GM12878 (cell line): Measurements from ENCODE around the gene UACA. TPM values are rescaled to one million over a fixed set of nuclear protein-coding genes. Genes with fewer than 3 reads are reported as not detected.

Experiments used
- ATAC-seq: fragments of 200-7000 bp; cut with Tn5 transposase; 3 replicates; pipeline ENCODE4 v1.9.1; 2020; ENCODE audit warnings: mild to moderate bottlenecking, moderate library complexity
- BruUV-seq: library from RNA; stranded (reverse); fragments of 400-500 nt; replicated peaks from 2 replicates; lab custom pipeline; 2021; lab: Mats Ljungman, UMichigan
- CTCF ChIA-PET: fragments of 300-600 bp; sonication (Branson Sonifier 250); formaldehyde crosslinking; extraction: SDS; loops from one replicate; lab custom pipeline; 2021; ENCODE audit warnings: inconsistent platforms; lab: Yijun Ruan, JAX
- POLR2A ChIA-PET: fragments of 350-600 bp; formaldehyde crosslinking; extraction: SDS; loops from one replicate; lab custom pipeline; 2021; ENCODE audit warnings: inconsistent platforms; lab: Charles Lee
- RAD21 ChIA-PET: fragments of 300-600 bp; sonication (Branson Sonifier 250); formaldehyde crosslinking; loops from one replicate; lab custom pipeline; 2023; ENCODE audit warnings: antibody characterized with exemption; ENCODE audit not compliant: unreplicated experiment; lab: Charles Lee
- SMC1A ChIA-PET: fragments of 300-600 bp; sonication (Branson Sonifier 250); formaldehyde crosslinking; loops from one replicate; lab custom pipeline; 2023; ENCODE audit not compliant: unreplicated experiment, uncharacterized antibody; lab: Charles Lee
- DNase-seq: peaks from one replicate; pipeline ENCODE4 v3.0.0-alpha.2; 2011; ENCODE audit warnings: low read depth, low spot score
- FAIRE-seq: peaks from 3 replicates; lab custom pipeline; 2011; peaks lifted over from hg19 to GRCh38; lab: Jason Lieb, UNC
- H2AFZ ChIP-seq: 2 replicates; pipeline ENCODE4 v1.6.0; 2011; ENCODE audit warnings: low read depth, low read length, control low read depth; ENCODE audit not compliant: control insufficient read depth
- H3K27ac ChIP-seq: 2 replicates; pipeline ENCODE4 v1.5.1; 2011; ENCODE audit warnings: control low read depth; ENCODE audit not compliant: control insufficient read depth, insufficient read depth
- H3K27me3 ChIP-seq, 2 experiments: replicated peaks in 1 of 2; 2 replicates each; pipeline versions ENCODE4 v1.6.0 to v1.6.1; 2011; ENCODE audit warnings: low read length in 1 of 2; ENCODE audit not compliant: control insufficient read depth in 2 of 2, insufficient read depth in 2 of 2
- H3K36me3 ChIP-seq, 2 experiments: 2 replicates each; pipeline ENCODE4 v1.5.1; 2011; ENCODE audit warnings: low read length in 1 of 2; ENCODE audit not compliant: control insufficient read depth in 2 of 2, insufficient read depth in 2 of 2
- H3K4me1 ChIP-seq: 2 replicates; pipeline ENCODE4 v1.6.1; 2011; ENCODE audit warnings: mild to moderate bottlenecking, low read length, moderate library complexity, mixed read lengths; ENCODE audit not compliant: control insufficient read depth, insufficient read depth
- H3K4me2 ChIP-seq: 2 replicates; pipeline ENCODE4 v1.6.0; 2011; ENCODE audit warnings: control low read depth; ENCODE audit not compliant: control insufficient read depth, insufficient read depth
- H3K4me3 ChIP-seq: fragments of 200-600 bp; sonication (generic); 2 replicates; pipeline ENCODE4 v1.5.1; 2016
- H3K79me2 ChIP-seq: 2 replicates; pipeline ENCODE4 v1.6.0; 2011; ENCODE audit warnings: low read length; ENCODE audit not compliant: control insufficient read depth, insufficient read depth
- H3K9ac ChIP-seq: 2 replicates; pipeline ENCODE4 v1.8.0; 2011; ENCODE audit warnings: low read length, control low read depth, mixed read lengths; ENCODE audit not compliant: control insufficient read depth, insufficient read depth
- H3K9me3 ChIP-seq: replicated peaks from 3 replicates; pipeline ENCODE4 v1.5.1; 2011; ENCODE audit warnings: mild to moderate bottlenecking, low read length; ENCODE audit not compliant: control insufficient read depth, insufficient read depth
- H4K20me1 ChIP-seq: 2 replicates; pipeline ENCODE4 v1.6.0; 2011; ENCODE audit not compliant: control insufficient read depth, insufficient read depth
- CBX3 ChIP-seq: fragments of 200-600 bp; sonication (generic); IDR thresholded peaks from 2 replicates; pipeline ENCODE4 v1.6.1; 2016; ENCODE audit warnings: low read depth, borderline replicate concordance
- GATAD2B ChIP-seq: fragments of 450-650 bp; conservative IDR thresholded peaks from 2 replicates; pipeline ENCODE4 v1.6.1; 2017; ENCODE audit warnings: low read depth, mild to moderate bottlenecking, moderate library complexity
- LARP7 ChIP-seq: fragments of 450-650 bp; IDR thresholded peaks from 2 replicates; pipeline ENCODE4 v1.6.1; 2017; ENCODE audit warnings: mild to moderate bottlenecking
- NR2C1 ChIP-seq: fragments of 450-650 bp; IDR thresholded peaks from 2 replicates; pipeline ENCODE4 v1.6.1; 2017; ENCODE audit warnings: antibody characterized with exemption, mild to moderate bottlenecking, moderate library complexity
- RUNX3 ChIP-seq: IDR thresholded peaks from 2 replicates; pipeline ENCODE4 v1.6.1; 2012; ENCODE audit warnings: low read length, inconsistent platforms
- TAF1 ChIP-seq: IDR thresholded peaks from 2 replicates; pipeline ENCODE4 v1.6.1; 2011; ENCODE audit warnings: mild to moderate bottlenecking, low read depth, low read length, borderline replicate concordance
- WGBS: methylation state at CpG from one replicate; pipeline ENCODE4 v1.1.6; 2016; ENCODE audit warnings: low lambda C conversion rate; ENCODE audit not compliant: insufficient replicate concordance, insufficient coverage; ENCODE audit errors: missing lambda C conversion rate; 5-methylcytosine and 5-hydroxymethylcytosine counted together
- in situ Hi-C: fragments of 300-500 bp; cut with MboI; formaldehyde crosslinking; loops from 9 replicates; pipeline ENCODE4 v1.14.3; 2018; ENCODE audit warnings: mixed read lengths
- intact Hi-C: fragments of 100-400 bp; cut with micrococcal nuclease; formaldehyde crosslinking; loops from one replicate; pipeline ENCODE4 v1.14.2; 2022; ENCODE audit not compliant: unreplicated experiment
- polyA plus RNA-seq, 11 experiments: library from polyadenylated mRNA; depleted of rRNA in 4 of 11; unstranded in 6 of 11; stranded (reverse) in 5 of 11; fragments of >200 nt; fragmentation: Nextera tagmentation in 4 of 11; fragmentation: Illumina TruSeq in 1 of 11; extraction: Ambion mirVana in 4 of 11; extraction: Trizol in 1 of 11; gene quantifications; 1 replicate in 1 of 11; 2 replicates in 10 of 11; pipeline versions ENCODE4 v1.2.1 to v1.2.3, GENCODE V29; 2011 to 2016; ENCODE audit warnings: inconsistent platforms in 2 of 11, missing spikeins in 2 of 11, low read depth in 1 of 11
- total RNA-seq, 4 experiments: library from RNA; depleted of rRNA in 3 of 4; stranded (reverse); fragments of >200 nt in 3 of 4; fragmentation: Illumina TruSeq in 1 of 4; extraction: Trizol in 1 of 4; gene quantifications; 2 replicates each; pipeline versions ENCODE4 v1.2.1 to v1.2.3, GENCODE V29; 2013 to 2021
- TF ChIP-seq, protein P1 (sequence below): IDR thresholded peaks from 2 replicates; pipeline ENCODE4 v1.6.1; 2011; ENCODE audit warnings: low read depth, low read length, improper control_type of control experiment, borderline replicate concordance
- TF ChIP-seq, protein P2 (sequence below): fragments of 450-650 bp; formaldehyde crosslinking; IDR thresholded peaks from 2 replicates; pipeline ENCODE4 v1.4.0; 2022; ENCODE audit warnings: mild to moderate bottlenecking, moderate library complexity
- TF ChIP-seq, protein P3 (sequence below): IDR thresholded peaks from 2 replicates; pipeline ENCODE4 v1.6.1; 2011; ENCODE audit warnings: mild to moderate bottlenecking, low read depth, low read length, moderate library complexity; ENCODE audit not compliant: insufficient replicate concordance

Gene UACA
- total and polyA plus RNA-seq, 10 of the 15 experiments (the other 5 are each of a cell fraction or from before 2014, with no cell fraction given): 0.30 to 4.0 (median 2.0) TPM

DNA sequence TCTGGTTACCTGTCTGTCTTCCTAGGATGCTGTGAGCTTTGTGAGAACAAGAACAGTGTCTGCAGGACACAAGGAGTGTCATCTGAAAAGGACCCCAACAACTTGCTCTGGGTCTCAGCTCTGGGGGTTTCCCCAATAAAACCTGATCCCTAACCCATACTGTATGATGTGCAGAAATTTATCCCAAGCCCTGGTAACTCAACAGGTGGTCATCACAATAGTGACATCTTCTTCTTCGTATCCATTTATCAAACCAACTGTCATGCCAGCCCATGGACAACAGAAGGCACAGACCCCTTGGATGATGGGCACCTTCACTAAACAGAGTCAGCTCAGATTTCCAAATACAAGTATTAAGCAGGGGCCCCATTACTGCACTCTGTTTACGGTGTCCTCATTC lies 127.5 kb downstream of the UACA start:
- RAD21 ChIA-PET: no interaction called here
- no peaks in the 10 kb centered on the region for H3K9me3 ChIP-seq
- CTCF ChIA-PET: interaction anchor here (0.6 kb wide), 1 partner anchor 1849 kb away, joined by 3 read pairs; no protein-coding TSS in a partner anchor
- H3K4me2 ChIP-seq: no peak overlapping the region
- SMC1A ChIA-PET: no interaction called here
- H3K79me2 ChIP-seq: no peaks in the 10 kb centered on the region
- H3K4me3 ChIP-seq: no peak overlapping the region
- H3K9ac ChIP-seq: no peak overlapping the region
- peaks cover 0 to 4% of the 10 kb centered on the region in 2 experiments; a peak in 2 of 4 replicates for H3K27me3 ChIP-seq
- H4K20me1 ChIP-seq: no peaks in the 10 kb centered on the region
- no peak overlapping the region for H2AFZ ChIP-seq
- POLR2A ChIA-PET: no interaction called here
- no peak overlapping the region for H3K27ac ChIP-seq
- DNase-seq (no peak), FAIRE-seq (no peak), ATAC-seq (no peak)
- BruUV-seq: no TSS peak
- WGBS: 72% methylated on average over 2 of the region's 2 CpGs
- TF ChIP-seq, protein P1, sequence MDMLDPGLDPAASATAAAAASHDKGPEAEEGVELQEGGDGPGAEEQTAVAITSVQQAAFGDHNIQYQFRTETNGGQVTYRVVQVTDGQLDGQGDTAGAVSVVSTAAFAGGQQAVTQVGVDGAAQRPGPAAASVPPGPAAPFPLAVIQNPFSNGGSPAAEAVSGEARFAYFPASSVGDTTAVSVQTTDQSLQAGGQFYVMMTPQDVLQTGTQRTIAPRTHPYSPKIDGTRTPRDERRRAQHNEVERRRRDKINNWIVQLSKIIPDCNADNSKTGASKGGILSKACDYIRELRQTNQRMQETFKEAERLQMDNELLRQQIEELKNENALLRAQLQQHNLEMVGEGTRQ: no peak
- TF ChIP-seq GATAD2B (no peak), NR2C1 (no peak), TAF1 (no peak), RUNX3 (no peak), CBX3 (no peak), LARP7 (no peak)
- TF ChIP-seq, protein P2, sequence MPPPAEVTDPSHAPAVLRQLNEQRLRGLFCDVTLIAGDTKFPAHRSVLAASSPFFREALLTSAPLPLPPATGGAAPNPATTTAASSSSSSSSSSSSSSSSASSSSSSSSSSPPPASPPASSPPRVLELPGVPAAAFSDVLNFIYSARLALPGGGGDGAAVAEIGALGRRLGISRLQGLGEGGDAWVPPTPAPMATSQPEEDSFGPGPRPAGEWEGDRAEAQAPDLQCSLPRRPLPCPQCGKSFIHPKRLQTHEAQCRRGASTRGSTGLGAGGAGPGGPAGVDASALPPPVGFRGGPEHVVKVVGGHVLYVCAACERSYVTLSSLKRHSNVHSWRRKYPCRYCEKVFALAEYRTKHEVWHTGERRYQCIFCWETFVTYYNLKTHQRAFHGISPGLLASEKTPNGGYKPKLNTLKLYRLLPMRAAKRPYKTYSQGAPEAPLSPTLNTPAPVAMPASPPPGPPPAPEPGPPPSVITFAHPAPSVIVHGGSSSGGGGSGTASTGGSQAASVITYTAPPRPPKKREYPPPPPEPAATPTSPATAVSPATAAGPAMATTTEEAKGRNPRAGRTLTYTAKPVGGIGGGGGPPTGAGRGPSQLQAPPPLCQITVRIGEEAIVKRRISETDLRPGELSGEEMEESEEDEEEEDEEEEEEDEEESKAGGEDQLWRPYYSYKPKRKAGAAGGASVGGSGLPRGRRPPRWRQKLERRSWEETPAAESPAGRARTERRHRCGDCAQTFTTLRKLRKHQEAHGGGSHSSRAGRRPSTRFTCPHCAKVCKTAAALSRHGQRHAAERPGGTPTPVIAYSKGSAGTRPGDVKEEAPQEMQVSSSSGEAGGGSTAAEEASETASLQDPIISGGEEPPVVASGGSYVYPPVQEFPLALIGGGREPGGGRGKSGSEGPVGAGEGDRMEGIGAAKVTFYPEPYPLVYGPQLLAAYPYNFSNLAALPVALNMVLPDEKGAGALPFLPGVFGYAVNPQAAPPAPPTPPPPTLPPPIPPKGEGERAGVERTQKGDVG (CRISPR knock-in tag): no peak
- TF ChIP-seq, protein P3, sequence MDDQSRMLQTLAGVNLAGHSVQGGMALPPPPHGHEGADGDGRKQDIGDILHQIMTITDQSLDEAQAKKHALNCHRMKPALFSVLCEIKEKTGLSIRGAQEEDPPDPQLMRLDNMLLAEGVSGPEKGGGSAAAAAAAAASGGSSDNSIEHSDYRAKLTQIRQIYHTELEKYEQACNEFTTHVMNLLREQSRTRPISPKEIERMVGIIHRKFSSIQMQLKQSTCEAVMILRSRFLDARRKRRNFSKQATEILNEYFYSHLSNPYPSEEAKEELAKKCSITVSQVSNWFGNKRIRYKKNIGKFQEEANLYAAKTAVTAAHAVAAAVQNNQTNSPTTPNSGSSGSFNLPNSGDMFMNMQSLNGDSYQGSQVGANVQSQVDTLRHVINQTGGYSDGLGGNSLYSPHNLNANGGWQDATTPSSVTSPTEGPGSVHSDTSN: no peak
- intact Hi-C loops (no loop called here), in situ Hi-C loops (no loop called here)
- no peaks in the 10 kb centered on the region for H3K4me1 ChIP-seq
- no peaks in the 10 kb centered on the region for H3K36me3 ChIP-seq
